Measurements from ENCODE around the gene RFX4.
"Not testable (repeated sequence)": the region's sequence is repeated elsewhere in the genome, so short reads cannot be mapped to it uniquely, and the experiment has no call there.

Gene RFX4

GRCh38 chr12:106594447-106594846, 11.6 kb downstream of the RFX4 start:
- no peak for DNase-seq

- DNase-seq = no peak
Observed at GRCh38 chr12:106595268-106595667, 12.5 kb downstream of the RFX4 start.

GRCh38 chr12:106598003-106598402, 15.2 kb downstream of the RFX4 start:
- no peak for DNase-seq

- no peak for DNase-seq
Observed at GRCh38 chr12:106599302-106599701, 16.5 kb downstream of the RFX4 start.

- DNase-seq = no peak
Observed at GRCh38 chr12:106600503-106600902, 17.7 kb downstream of the RFX4 start.

GRCh38 chr12:106601031-106601430, 18.2 kb downstream of the RFX4 start:
- no peak for DNase-seq

- no peak for DNase-seq
Observed at GRCh38 chr12:106601496-106601895, 18.7 kb downstream of the RFX4 start.

GRCh38 chr12:106602076-106602475, 19.3 kb downstream of the RFX4 start:
- no peak for DNase-seq

- DNase-seq = no peak
Observed at GRCh38 chr12:106605254-106605653, 22.4 kb downstream of the RFX4 start.

- not testable (repeated sequence) for DNase-seq
Observed at GRCh38 chr12:106620588-106620987, 37.8 kb downstream of the RFX4 start.

- no peak for DNase-seq
Observed at GRCh38 chr12:106625976-106626375, 43.2 kb downstream of the RFX4 start.

- DNase-seq = no peak
Observed at GRCh38 chr12:106629797-106630659, 47.2 kb downstream of the RFX4 start.

- DNase-seq = no peak
Observed at GRCh38 chr12:106631150-106631549, 48.3 kb downstream of the RFX4 start.

GRCh38 chr12:106631797-106632196, 49.0 kb downstream of the RFX4 start:
- DNase-seq = no peak

- DNase-seq = no peak
Observed at GRCh38 chr12:106632797-106633450, 50.1 kb downstream of the RFX4 start.

- no peak for DNase-seq
Observed at GRCh38 chr12:106633451-106633823, 50.6 kb downstream of the RFX4 start.

- no peak for DNase-seq
Observed at GRCh38 chr12:106634206-106634605, 51.4 kb downstream of the RFX4 start.

GRCh38 chr12:106643000-106643399, 60.2 kb downstream of the RFX4 start:
- DNase-seq = no peak

- no peak for DNase-seq
Observed at GRCh38 chr12:106644335-106645073, 61.7 kb downstream of the RFX4 start.

- DNase-seq = no peak
Observed at GRCh38 chr12:106645074-106645421, 62.2 kb downstream of the RFX4 start.

- DNase-seq = no peak
Observed at GRCh38 chr12:106645465-106646330, 62.9 kb downstream of the RFX4 start.

- DNase-seq = no peak
Observed at GRCh38 chr12:106646472-106646871, 63.7 kb downstream of the RFX4 start.

Measured in suppressor macrophage treated with lipopolysaccharide for 1 hour (primary cell).